H1 (cell line): Measurements from ENCODE around the gene NDUFB10. TPM values are rescaled to one million over a fixed set of nuclear protein-coding genes. Genes with fewer than 3 reads are reported as not detected.

Experiments
- CTCF ChIA-PET: fragments of 300-600 bp; sonication (Branson Sonifier 250); formaldehyde crosslinking; loops from one replicate; lab custom pipeline; 2021; ENCODE audit not compliant: partially characterized antibody; lab: Charles Lee
- POLR2A ChIA-PET: fragments of 300-600 bp; sonication (Branson Sonifier 250); formaldehyde crosslinking; loops from one replicate; lab custom pipeline; 2021; ENCODE audit warnings: inconsistent platforms; ENCODE audit not compliant: partially characterized antibody; lab: Charles Lee
- DNase-seq, 2 experiments: peaks; one replicate each; pipeline versions ENCODE4 v3.0.0 to v3.0.0-alpha.2; 2010 to 2022; ENCODE audit warnings: low spot score in 2 of 2, low read depth in 1 of 2, mixed read lengths in 1 of 2
- FAIRE-seq: peaks from 2 replicates; lab custom pipeline; 2011; peaks lifted over from hg19 to GRCh38; lab: Jason Lieb, UNC
- H2AFZ ChIP-seq: 2 replicates; pipeline ENCODE4 v1.8.1; 2012; ENCODE audit warnings: low read length, inconsistent platforms
- H2AK5ac ChIP-seq: 2 replicates; pipeline ENCODE4 v1.6.1; 2013; ENCODE audit warnings: low read depth, low read length
- H2BK120ac ChIP-seq: replicated peaks from 2 replicates; pipeline ENCODE3; 2013; ENCODE audit warnings: low read depth, low read length, inconsistent platforms
- H2BK12ac ChIP-seq: 2 replicates; pipeline ENCODE4 v1.6.1; 2013; ENCODE audit warnings: low read depth, low read length
- H2BK15ac ChIP-seq: 2 replicates; pipeline ENCODE4 v1.6.1; 2013; ENCODE audit warnings: low read length
- H2BK20ac ChIP-seq: 2 replicates; pipeline ENCODE4 v1.6.1; 2013; ENCODE audit warnings: low read length
- H2BK5ac ChIP-seq: 2 replicates; pipeline ENCODE4 v1.6.1; 2013; ENCODE audit warnings: low read depth, low read length
- H3K14ac ChIP-seq: 2 replicates; pipeline ENCODE4 v1.6.1; 2013; ENCODE audit warnings: inconsistent platforms; ENCODE audit not compliant: insufficient read length
- H3K18ac ChIP-seq: 2 replicates; pipeline ENCODE4 v1.6.1; 2013; ENCODE audit warnings: low read length; ENCODE audit errors: extremely low read depth
- H3K23ac ChIP-seq: 2 replicates; pipeline ENCODE4 v1.6.1; 2013; ENCODE audit warnings: inconsistent platforms; ENCODE audit not compliant: insufficient read length
- H3K23me2 ChIP-seq: 2 replicates; pipeline ENCODE4 v1.6.1; 2013; ENCODE audit warnings: low read depth, low read length
- H3K27ac ChIP-seq: 2 replicates; pipeline ENCODE4 v1.6.1; 2011; ENCODE audit warnings: low read depth, low read length, inconsistent platforms
- H3K27me3 ChIP-seq, 4 experiments: replicated peaks in 1 of 4; 1 replicate in 1 of 4; 2 replicates in 3 of 4; pipeline versions ENCODE4 v1.6.1 to v1.8.1; 2011 to 2013; ENCODE audit warnings: low read length in 3 of 4, mild to moderate bottlenecking in 3 of 4, inconsistent platforms in 2 of 4, mixed read lengths in 2 of 4, moderate library complexity in 1 of 4; ENCODE audit not compliant: control insufficient read depth in 3 of 4, insufficient read depth in 3 of 4; ENCODE audit errors: extremely low read depth in 1 of 4
- H3K36me3 ChIP-seq, 4 experiments: 2 replicates each; pipeline versions ENCODE4 v1.6.1 to v1.8.1; 2011 to 2013; ENCODE audit warnings: mild to moderate bottlenecking in 4 of 4, low read length in 3 of 4, moderate library complexity in 2 of 4, control low read depth in 1 of 4, inconsistent platforms in 1 of 4; ENCODE audit not compliant: insufficient read depth in 4 of 4, control insufficient read depth in 2 of 4
- H3K4ac ChIP-seq: replicated peaks from 2 replicates; pipeline ENCODE3; 2013; ENCODE audit warnings: low read length, low read depth, mixed read lengths, inconsistent platforms; ENCODE audit not compliant: insufficient read length
- H3K4me1 ChIP-seq, 4 experiments: replicated peaks in 1 of 4; 1 replicate in 1 of 4; 2 replicates in 3 of 4; pipeline versions ENCODE4 v1.6.1 to v1.8.1; 2011 to 2013; ENCODE audit warnings: low read length in 3 of 4, inconsistent platforms in 2 of 4, mixed read lengths in 1 of 4; ENCODE audit not compliant: insufficient read depth in 4 of 4, control insufficient read depth in 3 of 4
- H3K4me2 ChIP-seq, 2 experiments: 2 replicates each; pipeline versions ENCODE4 v1.6.1 to v1.8.1; 2011 to 2013; ENCODE audit warnings: low read depth in 2 of 2, low read length in 2 of 2, control low read depth in 1 of 2, inconsistent platforms in 1 of 2, mild to moderate bottlenecking in 1 of 2; ENCODE audit not compliant: insufficient read depth in 1 of 2
- H3K4me3 ChIP-seq, 4 experiments: fragments of 200-600, 300-600 bp in 1 of 4; sonication (generic), shearing (Covaris generic), sonication (Bioruptor Twin) in 1 of 4; 2 replicates each; pipeline versions ENCODE4 v1.5.1 to v1.8.1; 2011 to 2016; ENCODE audit warnings: low read length in 4 of 4, low read depth in 3 of 4, control low read depth in 2 of 4, inconsistent platforms in 2 of 4, mild to moderate bottlenecking in 2 of 4, mixed read lengths in 1 of 4, moderate library complexity in 1 of 4; ENCODE audit not compliant: insufficient read depth in 2 of 4; ENCODE audit errors: extremely low read depth in 1 of 4
- H3K56ac ChIP-seq: replicated peaks from 2 replicates; pipeline ENCODE3; 2013; ENCODE audit warnings: low read depth, mild to moderate bottlenecking, mixed read lengths, low read length, inconsistent platforms; ENCODE audit not compliant: insufficient read length
- H3K79me1 ChIP-seq: 2 replicates; pipeline ENCODE4 v1.6.1; 2013; ENCODE audit warnings: low read depth, low read length, control low read depth
- H3K79me2 ChIP-seq, 2 experiments: 2 replicates each; pipeline versions ENCODE4 v1.6.1 to v1.8.1; 2012 to 2013; ENCODE audit warnings: low read length in 2 of 2, mild to moderate bottlenecking in 2 of 2, inconsistent platforms in 1 of 2; ENCODE audit not compliant: insufficient read depth in 2 of 2, control insufficient read depth in 1 of 2
- H3K9ac ChIP-seq, 4 experiments: replicated peaks in 1 of 4; 1 replicate in 1 of 4; 2 replicates in 3 of 4; pipeline versions ENCODE4 v1.6.1 to v1.8.1; 2011 to 2013; ENCODE audit warnings: low read depth in 3 of 4, low read length in 3 of 4, control low read depth in 2 of 4, mild to moderate bottlenecking in 2 of 4, moderate library complexity in 2 of 4, inconsistent platforms in 1 of 4; ENCODE audit errors: extremely low read depth in 1 of 4
- H3K9me3 ChIP-seq, 2 experiments: 2 replicates each; pipeline versions ENCODE4 v1.6.1 to v1.8.1; 2012 to 2013; ENCODE audit warnings: mild to moderate bottlenecking in 2 of 2, moderate library complexity in 2 of 2, control low read depth in 1 of 2, inconsistent platforms in 1 of 2, low read depth in 1 of 2, low read length in 1 of 2, mixed read lengths in 1 of 2; ENCODE audit not compliant: insufficient read depth in 2 of 2
- H4K20me1 ChIP-seq, 2 experiments: replicated peaks in 1 of 2; 2 replicates each; pipeline versions ENCODE3 to v1.8.1; 2011 to 2013; ENCODE audit warnings: inconsistent platforms in 2 of 2, low read length in 2 of 2, mild to moderate bottlenecking in 1 of 2; ENCODE audit not compliant: insufficient read depth in 2 of 2, control insufficient read depth in 1 of 2
- H4K5ac ChIP-seq: 2 replicates; pipeline ENCODE4 v1.6.1; 2013; ENCODE audit warnings: low read length, low read depth, mixed read lengths, inconsistent platforms; ENCODE audit not compliant: insufficient read length
- H4K8ac ChIP-seq: 2 replicates; pipeline ENCODE4 v1.8.0; 2013; ENCODE audit warnings: mild to moderate bottlenecking, moderate library complexity, low read length, inconsistent platforms; ENCODE audit not compliant: insufficient read depth; ENCODE audit errors: extremely low read depth
- H4K91ac ChIP-seq: replicated peaks from 2 replicates; pipeline ENCODE3; 2013; ENCODE audit warnings: low read length, mixed read lengths, inconsistent platforms; ENCODE audit not compliant: insufficient read length
- BACH1 ChIP-seq: IDR thresholded peaks from 2 replicates; pipeline ENCODE4 v1.6.1; 2012; ENCODE audit warnings: low read length, improper control_type of control experiment
- CHD2 ChIP-seq: IDR thresholded peaks from 2 replicates; pipeline ENCODE4 v1.6.1; 2012; ENCODE audit warnings: low read length, improper control_type of control experiment
- EZH2 ChIP-seq: fragments of 200-600 bp; sonication (generic); IDR thresholded peaks from 2 replicates; pipeline ENCODE4 v1.7.1; 2012; ENCODE audit warnings: low read depth, mild to moderate bottlenecking, moderate library complexity, low read length, inconsistent platforms; ENCODE audit not compliant: severe bottlenecking
- FOSL1 ChIP-seq: IDR thresholded peaks from 2 replicates; pipeline ENCODE4 v1.6.1; 2011; ENCODE audit warnings: mild to moderate bottlenecking, low read depth, low read length, moderate library complexity; ENCODE audit not compliant: insufficient read depth
- GABPA ChIP-seq: IDR thresholded peaks from 2 replicates; pipeline ENCODE4 v1.6.1; 2011; ENCODE audit warnings: mild to moderate bottlenecking, low read length, moderate library complexity, borderline replicate concordance; ENCODE audit not compliant: insufficient read depth
- HDAC6 ChIP-seq: IDR thresholded peaks from one replicate; pipeline ENCODE4 v1.7.1; 2012; ENCODE audit warnings: low read depth, mild to moderate bottlenecking, inconsistent platforms, low read length, moderate library complexity
- JUN ChIP-seq: IDR thresholded peaks from 2 replicates; pipeline ENCODE4 v1.6.1; 2011; ENCODE audit warnings: low read depth, mild to moderate bottlenecking, improper control_type of control experiment, low read length
- RFX5 ChIP-seq: IDR thresholded peaks from 2 replicates; pipeline ENCODE4 v1.6.1; 2011; ENCODE audit warnings: low read depth, low read length, improper control_type of control experiment, borderline replicate concordance
- SIX5 ChIP-seq: IDR thresholded peaks from 2 replicates; pipeline ENCODE4 v1.6.1; 2011; ENCODE audit warnings: mild to moderate bottlenecking, low read depth, low read length
- SP1 ChIP-seq: IDR thresholded peaks from 2 replicates; pipeline ENCODE4 v1.6.1; 2011; ENCODE audit warnings: low read depth, low read length
- TAF1 ChIP-seq: IDR thresholded peaks from 2 replicates; pipeline ENCODE4 v1.6.1; 2011; ENCODE audit warnings: mild to moderate bottlenecking, low read depth, low read length
- TBP ChIP-seq: IDR thresholded peaks from 2 replicates; pipeline ENCODE4 v1.6.1; 2011; ENCODE audit warnings: low read depth, low read length, improper control_type of control experiment
- TEAD4 ChIP-seq: IDR thresholded peaks from 2 replicates; pipeline ENCODE4 v1.6.1; 2012; ENCODE audit warnings: low read depth, low read length, inconsistent platforms, mixed read lengths
- WGBS, 2 experiments: shearing (Covaris generic) in 1 of 2; methylation state at CpG; one replicate each; pipeline versions ENCODE4 v1.1.6 to v1.1.7; 2013 to 2015; ENCODE audit warnings: low lambda C conversion rate in 2 of 2, mixed read lengths in 2 of 2, inconsistent platforms in 1 of 2, low coverage in 1 of 2, missing lambda C conversion rate in 1 of 2; ENCODE audit not compliant: insufficient replicate concordance in 2 of 2, insufficient coverage in 1 of 2, insufficient read length in 1 of 2; ENCODE audit errors: extremely low coverage in 1 of 2, missing lambda C conversion rate in 1 of 2; 5-methylcytosine and 5-hydroxymethylcytosine counted together
- polyA plus RNA-seq, 7 experiments: library from polyadenylated mRNA; depleted of rRNA in 3 of 7; stranded (reverse) in 5 of 7; unstranded in 2 of 7; fragments of >200 nt in 5 of 7; fragments of 200-250 nt in 2 of 7; gene quantifications; 1 replicate in 5 of 7; 2 replicates in 1 of 7; 4 replicates in 1 of 7; pipeline versions ENCODE4 v1.2.1 to v1.2.3, GENCODE V29; 2011 to 2013; ENCODE audit warnings: missing spikeins in 2 of 7, mixed read lengths in 2 of 7
- total RNA-seq: library from RNA; stranded (reverse); fragmentation: NEBNext Ultra II Directional; extraction: Animal tissue kit (Norgen Biotek cat#: 25700); gene quantifications from 2 replicates; pipeline ENCODE4 v1.2.1, GENCODE V29; 2021

Gene NDUFB10
- total and polyA plus RNA-seq, 2 of the 8 experiments (the other 6 are each of a cell fraction or from before 2014, with no cell fraction given) = 183 to 194 TPM

DNA sequence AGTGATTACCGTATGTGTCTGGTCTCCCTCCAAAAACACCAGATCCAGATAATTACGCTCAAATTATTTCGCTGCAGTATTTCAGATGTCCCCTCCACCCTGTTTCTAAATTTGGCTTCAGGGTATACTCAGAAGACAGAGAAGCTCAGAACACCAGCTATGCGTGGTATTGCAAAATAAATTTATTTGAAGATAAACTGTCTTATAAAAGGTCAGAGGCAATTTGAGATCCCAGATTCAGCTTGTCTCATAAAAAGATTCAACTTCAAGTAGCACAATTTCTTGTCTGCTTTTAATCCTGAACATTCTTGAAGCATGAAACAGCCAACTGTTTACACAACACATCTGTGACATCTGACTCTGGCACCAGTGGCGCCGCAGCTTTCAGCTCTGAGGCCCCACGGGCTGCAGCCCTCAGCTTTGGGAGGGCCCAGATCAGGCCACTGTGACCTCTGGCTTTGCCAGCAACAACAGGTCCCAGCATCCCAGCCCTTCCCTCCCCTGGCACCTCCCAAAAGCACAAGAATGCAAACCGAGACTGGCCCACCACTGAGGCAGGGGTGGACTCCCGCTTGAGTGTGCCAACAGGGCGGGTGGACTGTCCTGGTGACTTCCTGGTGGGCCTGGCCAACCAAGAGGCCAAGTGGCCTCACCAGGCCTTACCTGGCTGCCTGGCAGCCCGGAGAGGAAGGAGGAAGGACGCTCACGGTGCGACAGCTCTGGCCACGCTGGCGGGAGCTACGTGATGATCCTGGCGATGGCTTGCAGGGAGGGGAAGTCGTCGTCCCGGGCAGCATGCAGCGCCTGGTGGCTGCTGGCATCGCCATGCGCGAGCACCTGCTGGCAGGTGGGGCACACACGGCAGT is 38.4 kb downstream of the NDUFB10 start:
- no peak overlapping the region for H3K4me2 ChIP-seq
- TF ChIP-seq TEAD4 = no peak
- TF ChIP-seq CHD2 = no peak
- no peak for TF ChIP-seq TAF1
- no peak for TF ChIP-seq EZH2
- no peak for TF ChIP-seq SP1
- no peak for TF ChIP-seq FOSL1
- no peak for TF ChIP-seq HDAC6
- TF ChIP-seq JUN = no peak
- TF ChIP-seq SIX5 = no peak
- no peak for TF ChIP-seq RFX5
- TF ChIP-seq BACH1 = no peak
- no peak for TF ChIP-seq GABPA
- TF ChIP-seq TBP = no peak
- no peak overlapping the region for H2BK12ac ChIP-seq
- no peaks in the 10 kb centered on the region for H3K79me2 ChIP-seq
- peaks cover 4% of the 10 kb centered on the region; the same call in 1 of the 2 replicates for H3K23me2 ChIP-seq
- H2AFZ ChIP-seq = no peak overlapping the region
- peaks cover 22 to 48% (median 39%) of the 10 kb centered on the region in 4 experiments for H3K36me3 ChIP-seq
- H4K8ac ChIP-seq = no peak overlapping the region
- H3K14ac ChIP-seq = no peak overlapping the region
- H4K5ac ChIP-seq = no peak overlapping the region
- no peak overlapping the region for H3K56ac ChIP-seq
- H3K18ac ChIP-seq = no peak overlapping the region
- FAIRE-seq (no peak), DNase-seq (no peak)
- ChIA-PET CTCF (interaction anchor here (0.5 to 2.0 kb wide), 6 partner anchors 8 to 295 kb away, joined by 3 to 8 read pairs (median 3); no protein-coding TSS in a partner anchor), POLR2A (interaction anchor here (1.1 to 28.2 kb wide), 6 partner anchors 7 to 157 kb away, joined by 4 to 736 read pairs (median 9); partner anchors contain the start of genes NDUFB10, RNF151, RPS2 and TBL3)
- peaks cover 0 to 7% (median 0%) of the 10 kb centered on the region in 4 experiments; a peak in 1 of 7 replicates for H3K27me3 ChIP-seq
- H2BK15ac ChIP-seq = no peak overlapping the region
- no peak overlapping the region for H3K4ac ChIP-seq
- H2AK5ac ChIP-seq = no peak overlapping the region
- H4K91ac ChIP-seq = no peak overlapping the region
- no peak overlapping the region for H2BK5ac ChIP-seq
- H3K79me1 ChIP-seq = no peaks in the 10 kb centered on the region
- no peak overlapping the region for H3K27ac ChIP-seq
- H3K9me3 ChIP-seq = no peaks in the 10 kb centered on the region
- peaks cover 13 to 27% of the 10 kb centered on the region in 2 experiments for H4K20me1 ChIP-seq
- H2BK20ac ChIP-seq = no peak overlapping the region
- H3K4me1 ChIP-seq = peaks cover 0 to 7% (median 3%) of the 10 kb centered on the region in 4 experiments; a peak in 3 of 7 replicates
- H2BK120ac ChIP-seq = no peak overlapping the region
- WGBS, 2 experiments = 94% methylated on average over 19 of the region's 26 CpGs; no CpG with 5 or more reads in 1 of the 2 experiments
- no peak overlapping the region for H3K4me3 ChIP-seq
- H3K23ac ChIP-seq = no peak overlapping the region
- H3K9ac ChIP-seq = no peak overlapping the region
